H1 (cell line): Measurements from ENCODE around the gene IFIT5. TPM values are rescaled to one million over a fixed set of nuclear protein-coding genes. Genes with fewer than 3 reads are reported as not detected.

Experiments used
- PHF8 ChIP-seq: fragments of 200-600 bp; sonication (generic); conservative IDR thresholded peaks from 2 replicates; pipeline ENCODE4 v1.7.1; 2012; ENCODE audit warnings: low read depth, mild to moderate bottlenecking, inconsistent platforms, low read length, moderate library complexity
- polyA plus RNA-seq, 7 experiments: library from polyadenylated mRNA; depleted of rRNA in 3 of 7; stranded (reverse) in 5 of 7; unstranded in 2 of 7; fragments of >200 nt in 5 of 7; fragments of 200-250 nt in 2 of 7; gene quantifications; 1 replicate in 5 of 7; 2 replicates in 1 of 7; 4 replicates in 1 of 7; pipeline versions ENCODE4 v1.2.1 to v1.2.3, GENCODE V29; 2011 to 2013; ENCODE audit warnings: missing spikeins in 2 of 7, mixed read lengths in 2 of 7
- total RNA-seq: library from RNA; stranded (reverse); fragmentation: NEBNext Ultra II Directional; extraction: Animal tissue kit (Norgen Biotek cat#: 25700); gene quantifications from 2 replicates; pipeline ENCODE4 v1.2.1, GENCODE V29; 2021
- TF ChIP-seq, protein P1 (sequence below): fragments of 300-600 bp; sonication (generic); IDR thresholded peaks from 2 replicates; pipeline ENCODE4 v1.7.1; 2012; ENCODE audit warnings: low read length, moderate library complexity, mild to moderate bottlenecking, inconsistent platforms; ENCODE audit not compliant: insufficient replicate concordance

Gene IFIT5
- total and polyA plus RNA-seq, 2 of the 8 experiments (the other 6 are each of a cell fraction or from before 2014, with no cell fraction given): 0.94 to 2.6 TPM

DNA sequence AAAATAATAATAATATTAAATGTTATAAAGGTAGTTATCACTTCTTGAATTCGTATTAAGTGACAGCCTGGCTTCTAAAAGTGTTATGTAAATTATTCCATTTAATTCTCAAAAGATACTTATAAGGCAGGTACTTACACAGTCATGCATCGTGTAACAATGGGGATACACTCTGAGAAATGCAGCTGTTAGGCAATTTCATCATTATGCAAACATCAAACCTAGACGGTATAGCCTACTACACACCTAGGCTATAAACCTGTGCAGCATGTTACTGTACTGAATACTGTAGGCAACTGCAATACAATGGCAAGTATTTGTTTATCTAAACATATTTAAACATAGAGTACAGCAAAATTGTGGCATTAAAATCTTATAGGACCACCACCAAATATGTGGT is 20.5 kb upstream of the IFIT5 start (continued):
- TF ChIP-seq, protein P1, sequence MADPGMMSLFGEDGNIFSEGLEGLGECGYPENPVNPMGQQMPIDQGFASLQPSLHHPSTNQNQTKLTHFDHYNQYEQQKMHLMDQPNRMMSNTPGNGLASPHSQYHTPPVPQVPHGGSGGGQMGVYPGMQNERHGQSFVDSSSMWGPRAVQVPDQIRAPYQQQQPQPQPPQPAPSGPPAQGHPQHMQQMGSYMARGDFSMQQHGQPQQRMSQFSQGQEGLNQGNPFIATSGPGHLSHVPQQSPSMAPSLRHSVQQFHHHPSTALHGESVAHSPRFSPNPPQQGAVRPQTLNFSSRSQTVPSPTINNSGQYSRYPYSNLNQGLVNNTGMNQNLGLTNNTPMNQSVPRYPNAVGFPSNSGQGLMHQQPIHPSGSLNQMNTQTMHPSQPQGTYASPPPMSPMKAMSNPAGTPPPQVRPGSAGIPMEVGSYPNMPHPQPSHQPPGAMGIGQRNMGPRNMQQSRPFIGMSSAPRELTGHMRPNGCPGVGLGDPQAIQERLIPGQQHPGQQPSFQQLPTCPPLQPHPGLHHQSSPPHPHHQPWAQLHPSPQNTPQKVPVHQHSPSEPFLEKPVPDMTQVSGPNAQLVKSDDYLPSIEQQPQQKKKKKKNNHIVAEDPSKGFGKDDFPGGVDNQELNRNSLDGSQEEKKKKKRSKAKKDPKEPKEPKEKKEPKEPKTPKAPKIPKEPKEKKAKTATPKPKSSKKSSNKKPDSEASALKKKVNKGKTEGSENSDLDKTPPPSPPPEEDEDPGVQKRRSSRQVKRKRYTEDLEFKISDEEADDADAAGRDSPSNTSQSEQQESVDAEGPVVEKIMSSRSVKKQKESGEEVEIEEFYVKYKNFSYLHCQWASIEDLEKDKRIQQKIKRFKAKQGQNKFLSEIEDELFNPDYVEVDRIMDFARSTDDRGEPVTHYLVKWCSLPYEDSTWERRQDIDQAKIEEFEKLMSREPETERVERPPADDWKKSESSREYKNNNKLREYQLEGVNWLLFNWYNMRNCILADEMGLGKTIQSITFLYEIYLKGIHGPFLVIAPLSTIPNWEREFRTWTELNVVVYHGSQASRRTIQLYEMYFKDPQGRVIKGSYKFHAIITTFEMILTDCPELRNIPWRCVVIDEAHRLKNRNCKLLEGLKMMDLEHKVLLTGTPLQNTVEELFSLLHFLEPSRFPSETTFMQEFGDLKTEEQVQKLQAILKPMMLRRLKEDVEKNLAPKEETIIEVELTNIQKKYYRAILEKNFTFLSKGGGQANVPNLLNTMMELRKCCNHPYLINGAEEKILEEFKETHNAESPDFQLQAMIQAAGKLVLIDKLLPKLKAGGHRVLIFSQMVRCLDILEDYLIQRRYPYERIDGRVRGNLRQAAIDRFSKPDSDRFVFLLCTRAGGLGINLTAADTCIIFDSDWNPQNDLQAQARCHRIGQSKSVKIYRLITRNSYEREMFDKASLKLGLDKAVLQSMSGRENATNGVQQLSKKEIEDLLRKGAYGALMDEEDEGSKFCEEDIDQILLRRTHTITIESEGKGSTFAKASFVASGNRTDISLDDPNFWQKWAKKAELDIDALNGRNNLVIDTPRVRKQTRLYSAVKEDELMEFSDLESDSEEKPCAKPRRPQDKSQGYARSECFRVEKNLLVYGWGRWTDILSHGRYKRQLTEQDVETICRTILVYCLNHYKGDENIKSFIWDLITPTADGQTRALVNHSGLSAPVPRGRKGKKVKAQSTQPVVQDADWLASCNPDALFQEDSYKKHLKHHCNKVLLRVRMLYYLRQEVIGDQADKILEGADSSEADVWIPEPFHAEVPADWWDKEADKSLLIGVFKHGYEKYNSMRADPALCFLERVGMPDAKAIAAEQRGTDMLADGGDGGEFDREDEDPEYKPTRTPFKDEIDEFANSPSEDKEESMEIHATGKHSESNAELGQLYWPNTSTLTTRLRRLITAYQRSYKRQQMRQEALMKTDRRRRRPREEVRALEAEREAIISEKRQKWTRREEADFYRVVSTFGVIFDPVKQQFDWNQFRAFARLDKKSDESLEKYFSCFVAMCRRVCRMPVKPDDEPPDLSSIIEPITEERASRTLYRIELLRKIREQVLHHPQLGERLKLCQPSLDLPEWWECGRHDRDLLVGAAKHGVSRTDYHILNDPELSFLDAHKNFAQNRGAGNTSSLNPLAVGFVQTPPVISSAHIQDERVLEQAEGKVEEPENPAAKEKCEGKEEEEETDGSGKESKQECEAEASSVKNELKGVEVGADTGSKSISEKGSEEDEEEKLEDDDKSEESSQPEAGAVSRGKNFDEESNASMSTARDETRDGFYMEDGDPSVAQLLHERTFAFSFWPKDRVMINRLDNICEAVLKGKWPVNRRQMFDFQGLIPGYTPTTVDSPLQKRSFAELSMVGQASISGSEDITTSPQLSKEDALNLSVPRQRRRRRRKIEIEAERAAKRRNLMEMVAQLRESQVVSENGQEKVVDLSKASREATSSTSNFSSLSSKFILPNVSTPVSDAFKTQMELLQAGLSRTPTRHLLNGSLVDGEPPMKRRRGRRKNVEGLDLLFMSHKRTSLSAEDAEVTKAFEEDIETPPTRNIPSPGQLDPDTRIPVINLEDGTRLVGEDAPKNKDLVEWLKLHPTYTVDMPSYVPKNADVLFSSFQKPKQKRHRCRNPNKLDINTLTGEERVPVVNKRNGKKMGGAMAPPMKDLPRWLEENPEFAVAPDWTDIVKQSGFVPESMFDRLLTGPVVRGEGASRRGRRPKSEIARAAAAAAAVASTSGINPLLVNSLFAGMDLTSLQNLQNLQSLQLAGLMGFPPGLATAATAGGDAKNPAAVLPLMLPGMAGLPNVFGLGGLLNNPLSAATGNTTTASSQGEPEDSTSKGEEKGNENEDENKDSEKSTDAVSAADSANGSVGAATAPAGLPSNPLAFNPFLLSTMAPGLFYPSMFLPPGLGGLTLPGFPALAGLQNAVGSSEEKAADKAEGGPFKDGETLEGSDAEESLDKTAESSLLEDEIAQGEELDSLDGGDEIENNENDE: no peak
- no peak for TF ChIP-seq PHF8
- TF ChIP-seq, all 59 proteins: peak for 0
